ENCODE data around the gene BASP1. TPM values are rescaled to one million over a fixed set of nuclear protein-coding genes. Genes with fewer than 3 reads are reported as not detected.
A peak's percentile ranks its signal among the peaks of the same experiment; 100 is the strongest.

Gene BASP1
- total RNA-seq, 4 donors from 2014 or later: 46.0 to 54.6 (median 49.8) TPM

GRCh38 chr5:17225520-17225919, 8.1 kb downstream of the BASP1 start:
- H3K36me3 ChIP-seq: no peaks in the 10 kb centered on the region
- H3K9me3 ChIP-seq: no peaks in the 10 kb centered on the region
- H3K4me1 ChIP-seq: peaks cover 0 to 10% (median 7%) of the 10 kb centered on the region in 4 donors
- DNase-seq (ENCODE audit: low spot score in 2 of 2): no peak
- 90 to 93% methylated on average over 9 of the region's 9 CpGs for WGBS, 2 donors
- no peak overlapping the region for H3K27ac ChIP-seq
- TF ChIP-seq EP300 (IDR thresholded peaks at IDR 0.05): no peak
- no peak for TF ChIP-seq CTCF (IDR thresholded peaks at IDR 0.05)
- no peak for TF ChIP-seq POLR2A (IDR thresholded peaks at IDR 0.05)
- H3K27me3 ChIP-seq: no peaks in the 10 kb centered on the region
- no peak overlapping the region for H3K4me3 ChIP-seq

GRCh38 chr5:17227868-17228267, 10.4 kb downstream of the BASP1 start:
- H3K4me1 ChIP-seq: peaks cover 0 to 10% (median 7%) of the 10 kb centered on the region in 4 donors
- H3K27me3 ChIP-seq: no peaks in the 10 kb centered on the region
- H3K27ac ChIP-seq: no peak overlapping the region
- no peaks in the 10 kb centered on the region for H3K36me3 ChIP-seq
- WGBS, 2 donors: 97% methylated on average over 1 of the region's 1 CpG
- TF ChIP-seq EP300 (IDR thresholded peaks at IDR 0.05): no peak
- TF ChIP-seq POLR2A (IDR thresholded peaks at IDR 0.05): no peak
- TF ChIP-seq CTCF (IDR thresholded peaks at IDR 0.05): no peak
- DNase-seq (ENCODE audit: low spot score in 2 of 2): no peak
- H3K4me3 ChIP-seq: no peak overlapping the region
- H3K9me3 ChIP-seq: no peaks in the 10 kb centered on the region

GRCh38 chr5:17228821-17229291, 11.4 kb downstream of the BASP1 start:
- TF ChIP-seq EP300 (IDR thresholded peaks at IDR 0.05) (peak in 1 of 2 donors; percentile 5), CTCF (IDR thresholded peaks at IDR 0.05) (no peak)
- H3K27ac ChIP-seq: peak overlapping the region in 2 of 4 donors; percentile 28 to 34
- DNase-seq (ENCODE audit: low spot score in 2 of 2): no peak
- peaks cover 0 to 10% (median 7%) of the 10 kb centered on the region in 4 donors for H3K4me1 ChIP-seq
- no peaks in the 10 kb centered on the region for H3K27me3 ChIP-seq
- 29 to 30% methylated on average over 3 of the region's 3 CpGs for WGBS, 2 donors
- H3K36me3 ChIP-seq: no peaks in the 10 kb centered on the region
- H3K4me3 ChIP-seq: no peak overlapping the region
- no peaks in the 10 kb centered on the region for H3K9me3 ChIP-seq

- Histone ChIP-seq H3K27ac (peak overlapping the region in 2 of 4 donors; percentile 28 to 34), H3K27me3 (no peaks in the 10 kb centered on the region), H3K9me3 (no peaks in the 10 kb centered on the region), H3K36me3 (no peaks in the 10 kb centered on the region), H3K4me3 (no peak overlapping the region), H3K4me1 (peaks cover 0 to 10% (median 7%) of the 10 kb centered on the region in 4 donors)
- DNase-seq (ENCODE audit: low spot score in 2 of 2): no peak
- 39 to 41% methylated on average over 4 of the region's 4 CpGs for WGBS, 2 donors
- TF ChIP-seq POLR2A (IDR thresholded peaks at IDR 0.05): no peak
- no peak for TF ChIP-seq CTCF (IDR thresholded peaks at IDR 0.05)
- no peak for TF ChIP-seq EP300 (IDR thresholded peaks at IDR 0.05)
Observed at GRCh38 chr5:17229313-17229712, 11.9 kb downstream of the BASP1 start.

DNA sequence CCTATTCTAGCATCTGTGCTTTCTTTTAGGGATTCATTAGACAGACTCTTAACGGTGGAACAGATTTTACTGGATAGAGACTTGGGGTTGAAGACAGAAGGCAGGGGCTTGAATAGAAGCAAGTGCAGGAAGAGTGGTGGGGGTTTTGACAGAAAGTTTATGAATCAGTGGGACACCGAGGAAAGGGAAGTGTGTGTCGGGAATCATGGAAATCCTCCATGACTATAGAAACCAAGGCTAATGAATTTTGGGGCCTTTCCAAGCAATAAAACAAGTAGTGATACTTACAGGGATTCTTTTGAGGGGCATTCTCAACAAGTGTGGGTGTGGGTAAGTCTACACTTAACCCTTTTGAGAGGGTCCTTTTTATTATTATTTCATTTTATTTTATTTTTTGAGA, 12.8 kb downstream of the BASP1 start:
- WGBS, 2 donors: 89 to 91% methylated on average over 3 of the region's 3 CpGs
- Histone ChIP-seq H3K4me3 (no peak overlapping the region), H3K27ac (peak overlapping the region in 1 of 4 donors; percentile 52), H3K4me1 (peaks cover 0 to 10% (median 7%) of the 10 kb centered on the region in 4 donors), H3K36me3 (no peaks in the 10 kb centered on the region), H3K27me3 (no peaks in the 10 kb centered on the region), H3K9me3 (no peaks in the 10 kb centered on the region)
- DNase-seq (ENCODE audit: low spot score in 2 of 2): no peak
- no peak for TF ChIP-seq EP300 (IDR thresholded peaks at IDR 0.05)
- no peak for TF ChIP-seq CTCF (IDR thresholded peaks at IDR 0.05)
- TF ChIP-seq POLR2A (IDR thresholded peaks at IDR 0.05): no peak
